Ovary (tissue), 9 donors: ENCODE measurements around the gene CPLANE2. TPM values are rescaled to one million over a fixed set of nuclear protein-coding genes. Genes with fewer than 3 reads are reported as not detected.
"Not testable (repeated sequence)": the region's sequence is repeated elsewhere in the genome, so short reads cannot be mapped to it uniquely, and the experiment has no call there.

Source experiments
- DNase-seq, 5 donors: peaks; one replicate each; pipeline ENCODE4 v3.0.0-alpha.2; 2019 to 2020
- H3K27ac ChIP-seq, 2 donors: fragments of 200-600 bp; one replicate each; pipeline versions ENCODE4 v1.5.1 to v1.8.0; 2019 to 2022
- H3K27me3 ChIP-seq: fragments of 200-600 bp; one replicate; pipeline ENCODE4 v1.8.0; 2022
- H3K36me3 ChIP-seq: fragments of 200-600 bp; sonication (generic); one replicate; pipeline ENCODE4 v1.5.1; 2019
- H3K4me1 ChIP-seq: one replicate; pipeline ENCODE4 v1.8.1; 2013; ENCODE audit warnings: mild to moderate bottlenecking, moderate library complexity; ENCODE audit not compliant: insufficient read depth
- H3K4me3 ChIP-seq: fragments of 200-600 bp; sonication (generic); one replicate; pipeline ENCODE4 v1.5.1; 2017
- H3K9me3 ChIP-seq, 2 donors: fragments of 200-600 bp in 1 of 2; sonication (generic) in 1 of 2; one replicate each; pipeline versions ENCODE4 v1.5.1 to v1.8.1; 2013 to 2019; ENCODE audit warnings: mild to moderate bottlenecking in 1 of 2, moderate library complexity in 1 of 2
- CTCF ChIP-seq, 3 donors: fragments of 450-650 bp in 2 of 3; fragments of 200-600 bp in 1 of 3; IDR thresholded peaks; one replicate each; pipeline versions ENCODE4 v1.5.1 to v1.8.0; 2016 to 2022; ENCODE audit warnings: antibody characterized with exemption in 3 of 3, mild to moderate bottlenecking in 1 of 3
- EP300 ChIP-seq: sonication (generic); formaldehyde crosslinking; IDR thresholded peaks from one replicate; pipeline ENCODE4 v1.6.1; 2017; ENCODE audit warnings: antibody characterized with exemption
- POLR2A ChIP-seq: fragments of 450-650 bp; IDR thresholded peaks from one replicate; pipeline ENCODE4 v1.6.1; 2017; ENCODE audit warnings: antibody characterized with exemption, mild to moderate bottlenecking, moderate library complexity
- WGBS, 3 donors: extraction: QIAGEN DNeasy Blood & Tissue Kit in 1 of 3; methylation state at CpG; one replicate each; pipeline versions ENCODE4 v1.1.5 to v1.1.7; 2013 to 2017; 5-methylcytosine and 5-hydroxymethylcytosine counted together
- intact Hi-C, 4 donors: fragments of 100-400 bp; cut with DNase I; formaldehyde crosslinking; loops; one replicate each; pipeline versions ENCODE4 v1.11.0 to v1.15.1; 2022 to 2023
- polyA plus RNA-seq, 2 donors: library from polyadenylated mRNA; stranded (reverse); fragments of 200-250 nt in 1 of 2; fragments of 350-450 nt in 1 of 2; fragmentation: Illumina TruSeq in 1 of 2; extraction: RNeasy Lipid Tissue Mini Kit (QIAGEN cat#74804) in 1 of 2; gene quantifications; one replicate each; pipeline ENCODE4 v1.2.3, GENCODE V29; 2013 to 2014
- total RNA-seq, 7 donors: library from RNA; depleted of rRNA in 2 of 7; stranded (reverse); fragments of >200 nt in 2 of 7; fragmentation: NEBNext Ultra II Directional in 3 of 7; extraction: Animal tissue kit (Norgen Biotek cat#: 25700) in 3 of 7; gene quantifications; one replicate each; pipeline versions ENCODE4 v1.1.0 to v1.2.4, GENCODE V29; 2016 to 2023
- donor health status: DM: no; HTN: no; CAD: no; lungs with moderate emphysema.
- donor health status: DM: no; HTN: no; CAD: no.
- donor health status: Bipolar disorder and iron deficiency.
- donor health status: DM: yes; HTN: yes; CAD: no.
- donor health status: DM: no; HTN: no; CAD: no.
- donor health status: DM: yes; HTN: yes; CAD: no.

CPLANE2 gene
- total and polyA plus RNA-seq, 9 donors: 2.6 to 12.4 (median 9.8) TPM

GRCh38 chr1:16248603-16249516 lies 11.9 kb upstream of the CPLANE2 start:
- Histone ChIP-seq H3K4me1 (peaks cover 30% of the 10 kb centered on the region), H3K9me3 (no peaks in the 10 kb centered on the region), H3K36me3 (no peaks in the 10 kb centered on the region), H3K27ac (peak overlapping the region; percentile 38 to 82), H3K4me3 (no peak overlapping the region), H3K27me3 (no peaks in the 10 kb centered on the region)
- peak; percentile 84 to 91 (median 87) for DNase-seq
- intact Hi-C loops: loop anchor here in 2 of 4 donors (2.0 to 10.0 kb wide), 3 partner anchors 106 to 172 kb away; partner anchors contain the start of gene FBXO42 (in 1 of the 2)
- TF ChIP-seq POLR2A (no peak), CTCF (IDR thresholded peaks at IDR 0.05) (no peak), EP300 (no peak)
- WGBS, 3 donors: 17 to 21% (median 17%) methylated on average over 7 of the region's 7 CpGs

DNA sequence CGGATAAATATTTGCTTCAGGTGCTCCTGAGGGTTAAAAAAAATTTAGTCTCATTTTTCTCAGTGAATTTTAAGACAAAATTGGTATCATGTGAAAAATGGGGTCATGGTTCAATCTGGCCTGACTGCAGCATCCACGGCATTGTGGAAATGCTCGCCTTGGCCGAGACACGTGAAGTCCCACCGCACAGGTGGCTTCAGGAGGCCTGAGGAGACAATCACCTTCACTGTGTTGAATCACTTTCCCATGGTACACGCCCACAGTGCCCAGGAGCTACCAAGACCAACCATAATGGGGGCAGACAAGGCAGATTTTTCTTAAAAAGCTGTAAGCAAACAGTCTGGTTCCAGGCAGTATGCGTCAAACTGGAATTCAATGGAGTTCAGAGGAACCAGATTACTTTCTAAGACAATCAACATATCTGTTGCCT lies 11.0 kb upstream of the CPLANE2 start:
- H3K9me3 ChIP-seq: no peaks in the 10 kb centered on the region
- TF ChIP-seq POLR2A: no peak
- TF ChIP-seq CTCF (IDR thresholded peaks at IDR 0.05): no peak
- no peak for TF ChIP-seq EP300
- WGBS, 3 donors: 69 to 75% (median 72%) methylated on average over 8 of the region's 8 CpGs
- H3K4me3 ChIP-seq: no peak overlapping the region
- H3K4me1 ChIP-seq: peaks cover 31% of the 10 kb centered on the region
- H3K36me3 ChIP-seq: no peaks in the 10 kb centered on the region
- no peaks in the 10 kb centered on the region for H3K27me3 ChIP-seq
- intact Hi-C loops: loop anchor here in 2 of 4 donors (2.0 to 10.0 kb wide), 3 partner anchors 107 to 171 kb away; partner anchors contain the start of gene FBXO42 (in 1 of the 2)
- peak in 1 of 5 donors; percentile 43 for DNase-seq
- H3K27ac ChIP-seq: peak overlapping the region; percentile 38 to 82

DNA sequence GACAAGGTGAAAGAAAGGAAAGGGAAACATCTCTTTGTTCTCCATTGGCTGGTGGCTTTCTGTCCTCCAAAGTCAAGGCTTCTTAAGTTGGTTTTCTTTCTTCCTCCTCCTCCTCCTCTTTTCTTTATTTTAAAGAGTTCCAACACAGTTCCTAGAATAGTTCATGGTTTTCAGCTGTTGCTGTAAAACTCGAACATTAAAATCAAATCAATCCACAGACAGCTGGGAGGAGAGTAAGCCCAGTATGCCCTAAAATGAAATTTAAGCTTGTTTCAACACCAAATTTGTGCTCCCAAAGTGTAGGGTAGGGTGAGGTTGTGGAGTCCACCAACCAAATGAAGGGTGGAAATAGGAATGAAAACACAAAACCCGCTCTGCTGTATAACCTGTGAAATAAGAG lies 10.5 kb upstream of the CPLANE2 start:
- 52 to 58% (median 53%) methylated on average over 2 of the region's 2 CpGs for WGBS, 3 donors
- Histone ChIP-seq H3K4me3 (no peak overlapping the region), H3K9me3 (no peaks in the 10 kb centered on the region), H3K27ac (peak overlapping the region; percentile 38 to 82), H3K36me3 (no peaks in the 10 kb centered on the region), H3K4me1 (peaks cover 31% of the 10 kb centered on the region), H3K27me3 (no peaks in the 10 kb centered on the region)
- DNase-seq: no peak
- TF ChIP-seq EP300: no peak
- TF ChIP-seq CTCF (IDR thresholded peaks at IDR 0.05): no peak
- no peak for TF ChIP-seq POLR2A
- intact Hi-C loops: loop anchor here in 1 of 4 donors (5.0 to 10.0 kb wide), 2 partner anchors 107 to 170 kb away; partner anchors contain the start of gene FBXO42

DNA sequence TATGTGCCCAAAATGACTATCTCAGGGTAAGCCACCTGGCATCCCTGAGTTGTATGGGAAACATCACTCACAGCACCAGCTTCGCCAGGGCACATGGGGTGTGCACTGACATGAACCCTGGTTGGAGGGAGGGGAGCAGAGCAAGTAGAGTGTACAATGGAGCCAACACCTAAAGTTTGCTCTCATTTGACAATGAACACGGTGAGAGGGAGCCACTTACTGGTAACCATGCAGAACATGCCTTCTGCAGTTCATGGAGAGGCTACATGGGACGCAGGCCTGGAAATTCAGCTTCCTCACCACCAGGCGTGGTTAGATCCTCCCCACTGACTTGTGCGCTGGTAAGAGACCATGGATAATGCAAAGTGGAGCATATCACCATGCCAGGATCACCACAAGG lies 10.0 kb upstream of the CPLANE2 start:
- Histone ChIP-seq H3K4me3 (no peak overlapping the region), H3K9me3 (no peaks in the 10 kb centered on the region), H3K27me3 (no peaks in the 10 kb centered on the region), H3K36me3 (no peaks in the 10 kb centered on the region), H3K4me1 (peaks cover 31% of the 10 kb centered on the region), H3K27ac (peak overlapping the region; percentile 38 to 82)
- DNase-seq: peak in 1 of 5 donors; percentile 32
- intact Hi-C loops: loop anchor here in 1 of 4 donors (5.0 to 10.0 kb wide), 2 partner anchors 108 to 170 kb away; partner anchors contain the start of gene FBXO42
- 76 to 83% (median 79%) methylated on average over 5 of the region's 5 CpGs for WGBS, 3 donors
- TF ChIP-seq CTCF (IDR thresholded peaks at IDR 0.05): no peak
- TF ChIP-seq EP300: no peak
- TF ChIP-seq POLR2A: no peak

GRCh38 chr1:16246239-16246638 lies 9.3 kb upstream of the CPLANE2 start:
- H3K36me3 ChIP-seq, H3K4me3 ChIP-seq, H3K27me3 ChIP-seq, H3K9me3 ChIP-seq, DNase-seq: not testable (repeated sequence)
- H3K4me1 ChIP-seq: peaks cover 31% of the 10 kb centered on the region
- peak overlapping the region in 1 of 2 donors; percentile 13 for H3K27ac ChIP-seq
- intact Hi-C loops: loop anchor here in 1 of 4 donors (5.0 to 10.0 kb wide), 2 partner anchors 109 to 169 kb away; partner anchors contain the start of gene FBXO42
- 95 to 100% (median 100%) methylated on average over 1 of the region's 1 CpG for WGBS, 3 donors
